HAP-1 (cell line): Measurements from ENCODE around the gene AKAP5.

Experiments
- DNase-seq, 2 experiments: peaks; one replicate each; pipeline ENCODE4 v3.0.0-alpha.2; 2016 to 2020; ENCODE audit warnings: low spot score in 2 of 2
- H3K27me3 ChIP-seq: fragments of 250-450 bp; sonication (Bioruptor Pico); 2 replicates; pipeline ENCODE4 v1.5.1; 2020; ENCODE audit warnings: low read depth, mild to moderate bottlenecking, moderate library complexity
- H3K36me3 ChIP-seq: fragments of 250-450 bp; sonication (Bioruptor Pico); replicated peaks from 2 replicates; pipeline ENCODE4 v1.5.1; 2020; ENCODE audit warnings: mild to moderate bottlenecking
- H3K4me1 ChIP-seq: fragments of 250-450 bp; sonication (Bioruptor Pico); 2 replicates; pipeline ENCODE4 v1.5.1; 2020; ENCODE audit warnings: mild to moderate bottlenecking
- H3K4me3 ChIP-seq: fragments of 250-450 bp; sonication (Bioruptor Pico); 2 replicates; pipeline ENCODE4 v1.5.1; 2020; ENCODE audit warnings: mild to moderate bottlenecking, moderate library complexity
- H3K9me3 ChIP-seq: fragments of 250-450 bp; sonication (Bioruptor Pico); 2 replicates; pipeline ENCODE4 v1.5.1; 2020; ENCODE audit warnings: mild to moderate bottlenecking, moderate library complexity
- in situ Hi-C: fragments of 300-500 bp; cut with MboI; formaldehyde crosslinking; loops from 3 replicates; pipeline ENCODE4 v1.14.3; 2020; ENCODE audit warnings: low sequenced_read_pairs, inconsistent platforms, mixed read lengths

The AKAP5 gene

DNA sequence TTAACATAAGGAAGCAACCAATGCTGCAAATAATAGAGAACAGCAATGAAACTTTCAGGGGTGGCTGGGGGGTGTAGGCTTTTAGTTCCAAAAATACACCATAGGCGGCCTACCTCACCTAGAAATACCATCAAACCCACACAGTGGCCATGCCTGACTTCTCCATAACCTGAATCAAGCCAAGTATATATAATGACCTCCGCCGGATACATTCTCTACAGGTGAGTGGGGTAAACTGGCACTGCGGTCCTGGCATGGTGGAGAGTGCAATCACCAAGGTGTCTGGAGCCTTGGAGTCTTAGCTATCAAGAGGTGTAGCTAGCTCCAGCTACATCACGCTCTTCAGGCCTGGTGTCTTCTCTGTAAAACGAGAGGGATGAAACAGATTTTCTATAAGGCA is 37.2 kb downstream of the AKAP5 start:
- Histone ChIP-seq H3K36me3 (peaks cover 6% of the 10 kb centered on the region; the same call in 1 of the 2 replicates), H3K4me3 (peak overlapping the region; percentile 66), H3K4me1 (peaks cover 30% of the 10 kb centered on the region), H3K27me3 (no peaks in the 10 kb centered on the region), H3K9me3 (no peaks in the 10 kb centered on the region)
- in situ Hi-C loops, result no loop called here
- no peak for DNase-seq

DNA sequence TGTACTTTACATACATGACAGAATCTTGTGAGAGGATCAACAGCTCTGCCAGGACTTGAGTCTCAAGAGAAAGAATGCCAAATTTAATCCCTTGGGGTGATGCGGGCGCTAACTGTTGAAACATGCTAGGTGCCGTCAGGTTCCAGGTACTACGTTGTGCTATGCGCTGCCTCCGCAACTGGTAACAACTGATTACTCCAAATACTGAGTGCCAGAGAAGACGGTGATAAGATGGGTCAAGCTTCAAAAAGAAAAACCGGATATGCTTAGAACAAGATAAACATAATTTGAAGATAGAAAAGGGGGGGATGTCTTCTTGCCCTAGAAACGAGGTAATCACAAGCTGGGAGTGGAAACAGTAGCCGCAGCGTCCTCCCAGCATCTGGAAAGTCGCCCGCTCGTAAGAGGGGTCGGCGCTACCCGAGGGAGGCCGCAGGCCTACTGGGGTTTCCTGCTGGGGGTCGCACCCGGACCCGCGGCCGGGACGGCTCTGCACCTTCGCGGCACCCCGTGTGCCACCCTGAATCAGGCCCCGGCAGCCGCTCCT is 37.7 kb downstream of the AKAP5 start:
- DNase-seq, result peak; percentile 25 to 43
- Histone ChIP-seq H3K27me3 (no peaks in the 10 kb centered on the region), H3K4me3 (peak overlapping the region; percentile 66), H3K36me3 (peaks cover 3% of the 10 kb centered on the region; the same call in 1 of the 2 replicates), H3K9me3 (no peaks in the 10 kb centered on the region), H3K4me1 (peaks cover 30% of the 10 kb centered on the region)
- in situ Hi-C loops, result no loop called here

GRCh38 chr14:64503434-64504309 is 38.4 kb downstream of the AKAP5 start, which contains the start of gene ZBTB25:
ZBTB25 (minus strand) TSS chr14:64503838; CDS start chr14:64490533, 13,305 bp downstream.
- H3K9me3 ChIP-seq, result no peaks in the 10 kb centered on the region
- in situ Hi-C loops, result no loop called here
- peaks cover 30% of the 10 kb centered on the region for H3K4me1 ChIP-seq
- H3K27me3 ChIP-seq, result no peaks in the 10 kb centered on the region
- H3K36me3 ChIP-seq, result peaks cover 3% of the 10 kb centered on the region; the same call in 1 of the 2 replicates
- peak; percentile 85 to 94 for DNase-seq
- peak within 1 kb of the TSS; percentile 66 for H3K4me3 ChIP-seq

DNA sequence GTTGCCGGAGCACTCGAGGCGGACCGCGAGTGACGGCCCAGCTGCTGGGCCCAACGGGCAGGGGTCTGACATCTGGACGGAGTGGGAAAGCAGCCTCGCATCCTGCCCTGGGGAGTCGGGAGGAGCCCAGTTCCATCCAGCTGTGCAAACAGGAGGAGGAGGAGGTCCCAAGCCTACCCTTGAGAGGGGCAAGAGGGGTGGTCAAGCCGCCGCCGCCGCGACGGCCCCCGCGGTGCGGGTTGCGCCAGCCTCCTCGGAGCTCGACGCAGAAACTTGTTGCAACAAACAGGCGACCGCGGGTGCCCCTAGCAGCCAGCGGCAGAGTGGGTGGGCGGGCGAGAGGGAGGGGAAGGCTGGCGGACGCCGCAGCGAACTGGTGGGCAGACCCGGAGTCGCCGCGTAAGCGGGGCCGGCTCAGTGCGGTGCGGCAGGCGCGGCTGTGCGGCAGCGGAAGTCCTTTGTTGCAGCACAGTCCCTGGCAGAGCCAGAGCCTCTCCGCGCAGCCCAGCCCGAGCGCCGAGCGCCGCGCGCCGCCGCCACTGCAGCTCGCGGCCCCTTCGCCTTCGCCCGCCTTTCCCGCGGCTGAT is 39.1 kb downstream of the AKAP5 start, which contains the start of gene ZBTB1:
Gene ZBTB1, plus strand, starts transcription at position 461 of the 587 bp plus-strand sequence. CDS start 16,735 bp downstream, outside the sequence.
- in situ Hi-C loops, result no loop called here
- peaks cover 3% of the 10 kb centered on the region; the same call in 1 of the 2 replicates for H3K36me3 ChIP-seq
- H3K4me1 ChIP-seq, result peaks cover 30% of the 10 kb centered on the region
- peak within 1 kb of the TSS; percentile 66 for H3K4me3 ChIP-seq
- no peaks in the 10 kb centered on the region for H3K27me3 ChIP-seq
- no peaks in the 10 kb centered on the region for H3K9me3 ChIP-seq
- DNase-seq, result peak; percentile 69 to 86

- Histone ChIP-seq H3K9me3 (no peaks in the 10 kb centered on the region), H3K27me3 (no peaks in the 10 kb centered on the region), H3K36me3 (no peaks in the 10 kb centered on the region), H3K4me1 (peaks cover 33% of the 10 kb centered on the region), H3K4me3 (peak overlapping the region; percentile 66)
- DNase-seq, result peak; percentile 91 to 93
- in situ Hi-C loops, result no loop called here
These were observed 39.8 kb downstream of the AKAP5 start for GRCh38 chr14:64504897-64505794.

DNA sequence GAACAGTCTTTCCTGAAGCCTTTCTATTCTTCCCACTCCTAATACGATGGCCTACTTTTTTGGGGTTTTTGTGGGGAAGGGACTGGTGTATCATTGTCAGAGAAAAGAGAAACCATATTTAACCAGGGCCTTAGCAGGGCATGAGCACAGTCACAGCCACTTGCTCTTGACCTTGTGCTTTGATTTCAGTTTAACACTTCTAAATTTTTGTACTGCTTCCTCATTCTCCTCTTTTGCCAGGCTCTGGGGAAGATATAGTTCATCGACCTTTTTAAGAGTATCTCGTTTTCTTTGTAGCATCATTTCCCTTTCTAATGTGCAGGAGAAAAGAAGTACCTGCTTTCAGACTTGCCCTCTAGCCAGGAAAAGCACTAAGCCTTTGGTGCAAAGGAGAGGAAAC is 41.4 kb downstream of the AKAP5 start:
- DNase-seq, result no peak
- Histone ChIP-seq H3K27me3 (no peaks in the 10 kb centered on the region), H3K36me3 (no peaks in the 10 kb centered on the region), H3K9me3 (no peaks in the 10 kb centered on the region), H3K4me1 (peaks cover 33% of the 10 kb centered on the region), H3K4me3 (no peak overlapping the region)
- in situ Hi-C loops, result no loop called here

DNA sequence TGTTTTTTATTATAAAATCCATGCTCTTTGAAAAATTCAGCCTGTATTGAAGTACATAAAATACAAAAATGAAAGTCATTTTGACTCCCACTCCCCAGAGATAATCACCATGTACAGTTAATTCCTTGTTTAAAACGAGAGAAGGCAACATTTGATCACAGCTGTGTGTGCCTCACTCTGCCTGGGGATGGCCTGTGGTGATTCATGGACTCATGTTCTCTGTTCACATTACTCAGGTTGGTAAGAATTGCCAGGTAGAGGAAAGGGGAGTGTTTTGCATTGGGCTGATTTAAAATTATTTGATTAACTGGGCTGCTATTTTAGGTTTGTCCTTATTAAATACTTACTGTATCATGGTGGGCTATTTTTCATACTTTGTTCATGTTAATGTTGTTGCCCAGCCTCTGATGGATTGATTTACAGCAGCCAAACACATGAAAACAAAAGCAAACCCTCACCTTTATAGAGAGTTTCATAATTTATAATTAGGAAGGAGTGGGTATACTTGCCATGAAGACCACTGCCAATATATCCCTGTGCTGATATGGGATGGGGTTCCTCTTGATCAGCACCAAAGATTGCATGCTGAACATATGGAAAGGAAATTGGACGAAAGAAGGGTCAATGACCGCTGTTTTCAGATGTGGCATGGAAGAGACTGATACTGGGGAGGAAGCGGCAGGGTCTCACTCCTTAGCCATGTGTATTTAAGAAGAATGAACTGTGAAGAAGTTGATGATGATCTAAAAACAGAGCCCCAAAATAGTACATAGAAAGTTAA is 42.3 kb downstream of the AKAP5 start:
- no peak for DNase-seq
- no peaks in the 10 kb centered on the region for H3K9me3 ChIP-seq
- H3K36me3 ChIP-seq, result no peaks in the 10 kb centered on the region
- H3K4me1 ChIP-seq, result peaks cover 24% of the 10 kb centered on the region
- no peak overlapping the region for H3K4me3 ChIP-seq
- in situ Hi-C loops, result no loop called here
- no peaks in the 10 kb centered on the region for H3K27me3 ChIP-seq

- DNase-seq, result no peak
- H3K4me1 ChIP-seq, result peaks cover 24% of the 10 kb centered on the region
- no peak overlapping the region for H3K4me3 ChIP-seq
- H3K36me3 ChIP-seq, result no peaks in the 10 kb centered on the region
- in situ Hi-C loops, result no loop called here
- no peaks in the 10 kb centered on the region for H3K9me3 ChIP-seq
- no peaks in the 10 kb centered on the region for H3K27me3 ChIP-seq
These were observed 43.0 kb downstream of the AKAP5 start for GRCh38 chr14:64508215-64508776.

- in situ Hi-C loops, result no loop called here
- peaks cover 24% of the 10 kb centered on the region for H3K4me1 ChIP-seq
These were observed 43.7 kb downstream of the AKAP5 start for GRCh38 chr14:64509036-64509435.

GRCh38 chr14:64510825-64511671 is 45.7 kb downstream of the AKAP5 start:
- peaks cover 24% of the 10 kb centered on the region for H3K4me1 ChIP-seq
- in situ Hi-C loops, result no loop called here
- no peaks in the 10 kb centered on the region for H3K9me3 ChIP-seq
- H3K27me3 ChIP-seq, result no peaks in the 10 kb centered on the region
- H3K36me3 ChIP-seq, result no peaks in the 10 kb centered on the region
- H3K4me3 ChIP-seq, result no peak overlapping the region
- DNase-seq, result peak; percentile 74 to 78

More at GRCh38 chr14:64509036-64509435, 43.7 kb downstream of the AKAP5 start:
- Histone ChIP-seq H3K9me3 (no peaks in the 10 kb centered on the region), H3K36me3 (no peaks in the 10 kb centered on the region), H3K4me3 (no peak overlapping the region), H3K27me3 (no peaks in the 10 kb centered on the region)
- DNase-seq, result no peak

DNA sequence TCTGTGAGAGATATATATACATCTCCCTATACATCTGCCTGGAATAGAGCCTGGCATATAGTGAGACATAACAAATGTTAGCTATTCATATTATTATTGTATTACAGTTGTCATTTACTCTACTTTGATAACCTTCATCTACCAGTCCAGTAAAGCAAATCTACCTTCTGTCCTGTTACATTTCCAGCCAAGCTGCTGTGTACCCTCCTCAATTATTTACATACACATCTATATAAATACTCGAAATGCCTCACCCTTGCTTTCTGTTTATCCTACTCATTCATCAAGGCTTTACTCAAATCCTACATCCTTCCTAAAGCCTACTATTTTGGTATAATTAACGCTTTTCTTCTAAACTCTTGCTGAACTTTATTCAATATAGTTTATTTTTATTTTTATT is 48.0 kb downstream of the AKAP5 start:
- Histone ChIP-seq H3K36me3 (no peaks in the 10 kb centered on the region), H3K4me3 (no peak overlapping the region), H3K27me3 (no peaks in the 10 kb centered on the region), H3K4me1 (peaks cover 20% of the 10 kb centered on the region), H3K9me3 (no peaks in the 10 kb centered on the region)
- in situ Hi-C loops, result no loop called here
- no peak for DNase-seq

DNA sequence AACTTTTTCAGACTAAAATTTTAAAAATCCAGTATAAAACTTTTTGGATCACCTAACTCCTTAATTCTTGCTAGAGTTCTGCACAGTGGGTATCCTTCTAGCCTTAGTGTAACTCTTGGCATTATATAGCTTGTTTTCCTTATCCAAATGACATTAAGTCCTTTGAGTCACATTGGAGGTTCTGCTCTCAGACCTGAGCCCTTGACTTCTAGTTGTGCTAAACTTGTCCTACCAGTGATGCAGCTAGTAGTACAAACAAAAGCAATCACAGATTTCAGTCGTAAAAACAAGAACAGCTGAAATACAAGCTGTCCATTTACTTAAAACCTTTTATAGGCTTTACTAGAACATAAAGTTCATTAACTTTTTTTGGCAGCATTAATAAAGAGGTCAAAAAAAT is 49.8 kb downstream of the AKAP5 start:
- Histone ChIP-seq H3K4me1 (peaks cover 18% of the 10 kb centered on the region), H3K36me3 (no peaks in the 10 kb centered on the region), H3K27me3 (no peaks in the 10 kb centered on the region), H3K9me3 (no peaks in the 10 kb centered on the region), H3K4me3 (no peak overlapping the region)
- in situ Hi-C loops, result no loop called here
- no peak for DNase-seq
